ENCODE results near the gene DOCK1. TPM values are rescaled to one million over a fixed set of nuclear protein-coding genes. Genes with fewer than 3 reads are reported as not detected.
"Not testable (repeated sequence)": the region's sequence is repeated elsewhere in the genome, so short reads cannot be mapped to it uniquely, and the experiment has no call there.

Gene DOCK1
- total RNA-seq, 4 donors from 2014 or later: 50.8 to 59.0 (median 53.6) TPM

DNA sequence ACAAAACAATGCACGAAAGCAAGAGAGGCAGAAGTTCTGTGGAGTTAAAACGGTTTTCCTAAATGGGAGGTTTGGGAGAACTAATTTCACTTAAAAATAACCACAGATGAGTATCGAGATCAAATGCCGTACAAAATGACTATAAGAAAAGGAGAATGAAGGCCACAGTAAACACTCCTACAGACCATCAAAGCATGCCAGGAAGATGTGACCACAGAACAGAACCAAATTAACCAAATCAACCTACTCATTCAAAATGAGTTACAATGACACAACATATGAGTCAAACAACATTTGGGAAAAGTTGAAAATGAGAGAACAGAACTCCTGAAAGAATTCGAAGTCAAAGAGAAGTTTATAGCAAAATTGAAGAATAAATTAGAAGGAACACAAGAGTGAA, 24.3 kb upstream of the DOCK1 start:
- peaks cover 40% of the 10 kb centered on the region for H3K27me3 ChIP-seq
- H3K36me3 ChIP-seq: no peaks in the 10 kb centered on the region
- H3K27ac ChIP-seq: no peak overlapping the region
- H3K4me1 ChIP-seq: no peaks in the 10 kb centered on the region
- WGBS, 2 donors (ENCODE audit: low coverage in 1 of 2): 90 to 93% methylated on average over 3 to 4 of the region's 5 CpGs
- ATAC-seq: no peak
- TF ChIP-seq, protein P1, sequence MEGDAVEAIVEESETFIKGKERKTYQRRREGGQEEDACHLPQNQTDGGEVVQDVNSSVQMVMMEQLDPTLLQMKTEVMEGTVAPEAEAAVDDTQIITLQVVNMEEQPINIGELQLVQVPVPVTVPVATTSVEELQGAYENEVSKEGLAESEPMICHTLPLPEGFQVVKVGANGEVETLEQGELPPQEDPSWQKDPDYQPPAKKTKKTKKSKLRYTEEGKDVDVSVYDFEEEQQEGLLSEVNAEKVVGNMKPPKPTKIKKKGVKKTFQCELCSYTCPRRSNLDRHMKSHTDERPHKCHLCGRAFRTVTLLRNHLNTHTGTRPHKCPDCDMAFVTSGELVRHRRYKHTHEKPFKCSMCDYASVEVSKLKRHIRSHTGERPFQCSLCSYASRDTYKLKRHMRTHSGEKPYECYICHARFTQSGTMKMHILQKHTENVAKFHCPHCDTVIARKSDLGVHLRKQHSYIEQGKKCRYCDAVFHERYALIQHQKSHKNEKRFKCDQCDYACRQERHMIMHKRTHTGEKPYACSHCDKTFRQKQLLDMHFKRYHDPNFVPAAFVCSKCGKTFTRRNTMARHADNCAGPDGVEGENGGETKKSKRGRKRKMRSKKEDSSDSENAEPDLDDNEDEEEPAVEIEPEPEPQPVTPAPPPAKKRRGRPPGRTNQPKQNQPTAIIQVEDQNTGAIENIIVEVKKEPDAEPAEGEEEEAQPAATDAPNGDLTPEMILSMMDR (IDR thresholded peaks at IDR 0.05): no peak
- TF ChIP-seq POLR2AphosphoS5 (IDR thresholded peaks at IDR 0.05): no peak
- TF ChIP-seq EP300 (IDR thresholded peaks at IDR 0.05): no peak
- TF ChIP-seq POLR2A (IDR thresholded peaks at IDR 0.05): no peak
- no peak overlapping the region for H3K4me3 ChIP-seq
- no peaks in the 10 kb centered on the region for H3K9me3 ChIP-seq

DNA sequence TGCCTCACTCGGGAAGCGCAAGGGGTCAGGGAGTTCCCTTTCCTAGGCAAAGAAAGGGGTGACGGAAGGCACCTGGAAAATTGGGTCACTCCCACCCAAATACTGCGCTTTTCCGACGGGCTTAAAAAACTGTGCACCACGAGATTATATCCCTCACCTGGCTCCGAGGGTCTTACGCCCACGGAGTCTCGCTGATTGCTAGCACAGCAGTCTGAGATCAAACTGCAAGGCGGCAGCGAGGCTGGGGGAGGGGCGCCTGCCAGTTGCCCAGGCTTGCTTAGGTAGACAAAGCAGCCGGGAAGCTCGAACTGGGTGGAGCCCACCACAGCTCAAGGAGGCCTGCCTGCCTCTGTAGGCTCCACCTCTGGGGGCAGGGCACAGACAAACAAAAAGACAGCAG, 23.2 kb upstream of the DOCK1 start:
- H3K9me3 ChIP-seq, H3K36me3 ChIP-seq, ATAC-seq, H3K27ac ChIP-seq, H3K4me3 ChIP-seq, H3K4me1 ChIP-seq: not testable (repeated sequence)
- H3K27me3 ChIP-seq: peaks cover 32% of the 10 kb centered on the region
- 39% methylated on average over 5 of the region's 16 CpGs; no CpG with 5 or more reads in 1 of the 2 donors for WGBS, 2 donors (ENCODE audit: low coverage in 1 of 2)

DNA sequence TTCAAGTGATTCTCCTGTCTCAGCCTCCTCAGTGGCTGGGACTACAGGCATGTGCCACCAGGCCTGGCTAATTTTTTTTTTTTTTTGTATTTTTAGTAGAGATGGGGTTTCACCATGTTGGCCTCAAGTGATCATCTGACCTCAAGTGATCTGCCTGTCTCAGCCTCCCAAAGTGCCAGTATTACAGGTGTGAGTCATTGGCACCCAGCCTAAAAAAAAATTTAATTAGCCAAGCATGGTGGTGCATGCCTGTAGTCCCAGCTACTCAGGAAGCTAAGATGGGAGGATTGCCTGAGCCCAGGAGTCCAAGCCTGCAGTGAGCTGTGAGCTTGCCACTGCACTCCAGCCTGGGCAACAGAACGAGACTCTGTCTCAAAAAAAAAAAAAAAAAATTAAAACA, 16.8 kb upstream of the DOCK1 start:
- not testable (repeated sequence) for H3K9me3 ChIP-seq, H3K27me3 ChIP-seq, H3K4me3 ChIP-seq, ATAC-seq, H3K4me1 ChIP-seq, H3K27ac ChIP-seq, H3K36me3 ChIP-seq
- WGBS, 2 donors (ENCODE audit: low coverage in 1 of 2): no CpG with 5 or more reads among the region's 1 CpG

DNA sequence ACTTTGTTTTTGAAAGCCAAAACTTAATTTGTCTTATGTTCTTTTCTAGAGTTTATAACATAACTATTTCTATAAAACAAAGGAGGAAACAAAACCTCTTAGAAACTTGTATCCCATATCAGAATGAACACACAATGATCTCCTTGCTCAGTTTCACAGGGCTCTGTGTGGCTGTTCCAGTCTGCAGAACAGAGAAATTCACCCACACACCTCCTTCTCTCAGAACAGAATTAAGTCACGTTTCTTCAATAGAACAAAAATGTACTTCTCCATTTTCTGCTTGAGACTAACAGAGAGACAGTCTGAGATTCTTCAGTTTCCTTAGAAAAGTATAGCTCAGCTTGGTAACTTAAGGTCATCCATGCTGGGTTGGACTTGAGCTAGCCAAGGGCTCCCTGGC, 15.8 kb upstream of the DOCK1 start:
- Histone ChIP-seq H3K36me3 (no peaks in the 10 kb centered on the region), H3K4me3 (no peak overlapping the region), H3K27me3 (peaks cover 3% of the 10 kb centered on the region), H3K27ac (no peak overlapping the region), H3K9me3 (no peaks in the 10 kb centered on the region), H3K4me1 (no peaks in the 10 kb centered on the region)
- TF ChIP-seq POLR2AphosphoS5 (IDR thresholded peaks at IDR 0.05) (no peak), POLR2A (IDR thresholded peaks at IDR 0.05) (no peak)
- WGBS, 2 donors (ENCODE audit: low coverage in 1 of 2): 33 to 64% methylated on average over 1 of the region's 1 CpG
- no peak for ATAC-seq

DNA sequence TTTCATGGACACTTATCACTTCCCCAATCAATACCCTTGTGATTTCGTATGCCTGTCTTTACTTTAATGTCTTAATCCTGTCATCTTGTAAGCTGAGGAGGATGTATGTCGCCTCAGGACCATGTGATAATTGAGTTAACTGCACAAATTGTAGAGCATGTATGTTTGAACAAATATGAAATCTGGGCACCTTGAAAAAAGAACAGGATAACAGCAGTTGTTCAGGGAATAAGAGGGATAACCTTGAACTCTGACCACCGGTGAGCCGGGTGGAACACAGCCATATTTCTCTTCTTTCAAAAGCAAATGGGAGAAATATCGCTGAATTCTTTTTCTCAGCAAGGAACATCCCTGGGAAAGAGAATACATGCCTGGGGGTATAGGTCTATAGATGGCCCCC, 14.4 kb upstream of the DOCK1 start:
- H3K27me3 ChIP-seq: peaks cover 14% of the 10 kb centered on the region
- H3K27ac ChIP-seq, H3K9me3 ChIP-seq, H3K36me3 ChIP-seq, H3K4me3 ChIP-seq, ATAC-seq, H3K4me1 ChIP-seq: not testable (repeated sequence)
- WGBS, 2 donors (ENCODE audit: low coverage in 1 of 2): 90% methylated on average over 5 of the region's 5 CpGs; no CpG with 5 or more reads in 1 of the 2 donors

DNA sequence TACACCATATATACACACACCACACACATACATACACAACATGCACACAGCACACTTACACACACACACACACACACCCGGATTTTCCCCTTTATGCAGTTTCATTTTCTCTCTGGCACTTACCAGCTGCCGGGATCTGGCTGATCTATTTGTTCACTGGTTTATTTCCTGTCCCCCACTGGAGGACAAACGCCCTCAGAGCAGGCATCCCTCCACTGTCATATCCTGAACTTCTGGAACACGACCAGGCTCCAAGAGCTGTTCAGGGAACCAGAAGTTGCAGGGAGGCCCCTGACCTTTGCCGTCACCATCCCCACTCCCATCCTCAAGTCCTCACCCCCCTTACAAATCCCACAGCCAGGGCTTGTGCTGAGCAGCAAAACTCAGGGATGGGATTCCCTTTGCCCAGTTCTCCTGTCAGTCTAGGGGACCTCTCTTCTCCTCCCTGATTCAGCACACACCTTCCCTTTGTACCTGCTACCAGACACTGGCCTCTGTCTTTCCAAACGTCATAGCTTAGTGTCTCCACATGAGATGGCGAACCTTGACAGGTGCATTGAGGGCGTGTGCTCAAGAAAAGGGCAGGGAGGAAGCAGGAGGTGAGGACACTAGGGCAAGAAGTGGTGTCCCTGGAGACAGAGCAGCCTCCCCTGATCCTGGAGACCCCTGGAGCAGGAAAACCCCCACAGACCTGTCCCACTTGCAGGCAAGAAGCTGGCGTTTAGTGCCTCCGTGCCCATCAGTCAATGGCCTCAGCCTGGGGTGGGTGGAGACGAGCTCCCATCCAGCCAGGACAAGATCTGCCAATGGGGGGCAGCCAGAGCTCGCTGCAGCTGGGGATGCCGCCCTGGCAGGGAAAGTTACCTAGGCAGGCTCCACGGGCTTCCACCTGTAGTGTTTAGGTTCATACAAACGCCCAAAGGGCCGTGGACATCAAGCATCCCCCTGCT, 12.7 kb upstream of the DOCK1 start:
- ATAC-seq: no peak
- 29 to 35% methylated on average over 1 to 5 of the region's 16 CpGs for WGBS, 2 donors (ENCODE audit: low coverage in 1 of 2)

DNA sequence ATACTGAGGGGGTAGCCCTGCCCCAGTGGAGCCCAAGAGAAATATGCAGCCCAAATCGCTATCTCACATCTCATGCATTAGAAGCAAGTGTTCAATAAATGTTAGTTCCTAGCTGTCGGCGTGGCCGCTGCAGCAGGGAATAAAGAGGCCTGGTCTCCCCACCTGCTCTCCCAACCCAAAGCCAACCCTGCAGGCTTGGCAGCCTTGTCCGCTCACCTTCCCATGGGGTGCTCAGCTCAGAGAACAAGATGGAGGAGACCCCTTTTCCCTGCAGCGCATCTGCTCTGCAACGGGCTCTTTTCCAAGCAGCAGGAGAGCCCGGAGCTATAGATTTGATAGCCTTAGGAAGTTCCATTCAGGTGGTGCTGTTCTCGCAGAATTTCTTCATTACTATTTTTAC, 12.0 kb upstream of the DOCK1 start:
- Histone ChIP-seq H3K9me3 (peaks cover 0 to 7% (median 0%) of the 10 kb centered on the region in 3 donors), H3K27me3 (peaks cover 23% of the 10 kb centered on the region), H3K36me3 (no peaks in the 10 kb centered on the region), H3K4me1 (no peaks in the 10 kb centered on the region), H3K27ac (no peak overlapping the region), H3K4me3 (no peak overlapping the region)
- no peak for ATAC-seq
- TF ChIP-seq EP300 (IDR thresholded peaks at IDR 0.05) (no peak), POLR2A (IDR thresholded peaks at IDR 0.05) (no peak), POLR2AphosphoS5 (IDR thresholded peaks at IDR 0.05) (no peak)
- TF ChIP-seq, protein P1 (IDR thresholded peaks at IDR 0.05): no peak
- 69 to 88% methylated on average over 8 to 9 of the region's 9 CpGs for WGBS, 2 donors (ENCODE audit: low coverage in 1 of 2)

More for the DNA sequence above, 12.7 kb upstream of the DOCK1 start:
- H3K36me3 ChIP-seq: no peaks in the 10 kb centered on the region
- no peak overlapping the region for H3K4me3 ChIP-seq
- TF ChIP-seq EP300 (IDR thresholded peaks at IDR 0.05): no peak
- no peaks in the 10 kb centered on the region for H3K9me3 ChIP-seq
- H3K4me1 ChIP-seq: no peaks in the 10 kb centered on the region
- peaks cover 23% of the 10 kb centered on the region for H3K27me3 ChIP-seq
- H3K27ac ChIP-seq: no peak overlapping the region
